GM18861 (cell line): ENCODE measurements around the gene DRICH1.
"Not testable (repeated sequence)": the region's sequence is repeated elsewhere in the genome, so short reads cannot be mapped to it uniquely, and the experiment has no call there.

ENCODE experiments used
- ATAC-seq: cut with Tn5 transposase; IDR thresholded peaks from one replicate; pipeline ENCODE4 v1.9.1; 2021; ENCODE audit not compliant: unreplicated experiment

DRICH1 gene

DNA sequence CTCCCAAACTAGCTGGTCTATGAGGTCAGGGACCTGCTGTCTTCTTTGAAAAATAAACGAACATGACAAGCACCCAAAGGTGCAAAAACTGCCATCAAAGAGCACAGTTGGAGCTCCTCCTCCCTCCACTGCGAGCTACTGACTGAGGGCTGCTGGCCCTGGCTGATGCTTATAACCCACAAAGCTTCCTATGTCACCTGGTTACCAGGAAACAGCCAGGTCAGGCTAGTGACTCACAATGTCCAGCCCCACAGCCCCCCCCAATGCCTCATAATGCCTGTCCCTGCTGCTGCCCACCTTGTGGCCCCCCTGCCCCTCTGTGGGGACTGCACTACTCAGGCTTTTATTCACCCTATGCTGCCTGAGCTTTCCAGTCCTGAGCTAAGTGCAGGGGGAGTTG is at the start of gene DRICH1:
Gene DRICH1 (minus strand): TSS at position 144 of the 400 bp plus-strand sequence. CDS start 298 bp downstream, outside the sequence.
- no peak for ATAC-seq

DNA sequence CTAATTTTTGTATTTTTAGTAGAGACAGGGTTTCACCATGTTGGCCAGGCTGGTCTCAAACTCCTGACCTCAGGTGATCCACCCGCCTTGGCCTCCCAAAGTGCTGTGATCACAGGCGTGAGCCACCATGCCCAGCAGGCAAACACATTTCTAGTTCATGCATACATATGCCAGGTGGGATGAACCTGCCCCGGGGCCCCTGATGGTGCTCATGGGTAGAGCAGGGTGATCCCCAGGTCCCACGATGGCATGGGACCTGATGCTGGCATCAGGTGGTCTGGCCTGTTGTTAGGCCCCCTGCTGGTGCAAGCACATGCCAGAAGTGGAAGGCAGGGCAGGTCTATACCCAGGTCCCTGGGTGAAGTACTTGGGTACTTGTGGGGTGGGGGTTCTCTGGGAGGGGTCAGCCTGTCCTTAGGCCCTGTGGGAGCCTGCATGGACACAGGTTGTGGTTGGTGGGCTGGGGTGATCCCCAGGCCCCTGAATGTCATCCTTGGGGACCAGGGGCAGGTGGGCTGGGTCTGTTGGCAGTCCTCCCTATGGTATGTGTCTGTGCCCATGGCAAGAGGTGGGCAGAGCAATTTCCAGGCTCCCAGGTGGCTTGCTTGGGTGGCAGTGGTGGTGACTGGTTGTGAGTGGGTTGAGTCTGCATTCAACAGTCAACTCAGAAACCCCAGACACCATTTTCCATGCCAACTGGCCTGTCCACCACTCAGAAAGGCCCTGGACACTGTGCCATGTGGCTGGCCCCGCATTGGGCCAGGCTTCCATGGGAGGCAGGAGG is 49.1 kb upstream of the DRICH1 start:
- no peak for ATAC-seq

GRCh38 chr22:23678133-23678532 is 46.0 kb upstream of the DRICH1 start:
- ATAC-seq = no peak

- no peak for ATAC-seq
Measured at GRCh38 chr22:23677701-23677995, 45.5 kb upstream of the DRICH1 start.

- ATAC-seq = not testable (repeated sequence)
Measured at GRCh38 chr22:23676841-23677700, 45.0 kb upstream of the DRICH1 start.

DNA sequence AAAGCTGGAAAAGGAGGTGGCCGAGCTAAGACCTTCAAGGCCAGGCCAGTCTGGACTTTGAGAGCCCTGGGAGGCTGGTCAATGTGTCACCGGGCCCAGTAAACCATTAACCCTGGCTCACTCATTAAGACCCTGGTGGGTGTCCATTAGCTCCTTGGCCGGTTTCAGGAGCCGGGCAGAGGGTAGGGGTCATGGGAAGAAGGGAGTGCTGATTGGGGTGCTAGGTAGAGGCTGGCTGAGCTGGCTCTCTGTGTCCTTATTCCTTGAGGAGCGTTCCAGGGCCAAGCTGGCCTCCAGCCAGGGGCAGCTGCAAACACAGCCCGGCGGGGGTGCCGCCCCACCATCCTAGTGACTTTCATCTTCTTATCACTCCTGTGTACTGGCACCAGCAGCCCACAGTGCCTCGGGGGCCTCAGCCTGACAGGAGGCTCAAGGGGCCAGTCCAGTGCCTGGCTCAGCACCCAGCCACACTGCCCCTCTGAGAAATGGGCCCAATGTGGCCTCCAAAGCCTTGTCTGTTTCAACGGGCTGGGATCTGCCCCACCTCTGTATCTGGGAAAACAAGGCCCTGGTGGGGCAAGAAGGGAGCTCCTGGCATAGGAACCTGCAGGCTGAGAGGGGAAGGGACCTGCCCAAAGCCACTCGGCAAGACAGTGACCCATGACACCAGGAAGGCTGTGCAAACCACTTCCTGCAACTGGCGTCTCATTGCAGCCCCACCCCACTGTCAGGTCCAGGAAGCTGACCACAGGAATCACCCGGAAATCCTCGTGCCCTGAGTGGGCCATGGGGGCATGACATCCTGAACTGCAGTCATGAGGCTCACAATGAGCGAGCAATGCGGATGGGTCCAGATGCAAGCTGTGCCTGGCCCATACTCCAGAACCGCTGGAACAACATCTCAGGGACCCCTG is 43.6 kb upstream of the DRICH1 start:
- no peak for ATAC-seq

DNA sequence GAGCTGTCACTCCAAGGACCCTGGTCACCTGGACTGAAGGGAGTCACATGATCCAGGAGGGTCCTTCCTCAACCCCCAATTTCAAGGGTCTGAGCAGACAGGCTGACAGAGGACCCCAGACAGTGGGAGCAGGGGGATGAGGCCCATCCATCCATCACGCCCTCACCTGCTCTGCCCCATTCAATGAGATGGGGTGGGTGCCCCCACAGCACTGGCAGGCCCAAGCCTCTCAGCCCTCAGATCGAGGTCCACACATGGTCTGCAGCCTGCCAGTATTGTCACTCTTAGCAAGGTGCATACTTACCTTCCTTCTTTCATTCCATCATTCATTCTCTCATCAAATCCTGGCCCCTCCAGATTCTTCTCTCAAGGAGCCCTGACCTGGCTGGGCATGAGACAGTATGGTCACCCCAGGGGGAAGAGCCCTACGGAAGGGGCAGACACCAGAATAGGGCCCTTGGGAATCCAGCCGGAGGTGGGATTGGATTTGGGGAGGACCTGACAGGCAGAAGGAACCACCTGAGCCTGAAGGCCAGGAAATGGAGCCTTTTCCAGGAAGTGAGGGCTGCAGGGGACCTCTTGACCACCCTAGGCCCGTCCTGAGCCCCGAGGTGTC is 42.9 kb upstream of the DRICH1 start:
- not testable (repeated sequence) for ATAC-seq

- no peak for ATAC-seq
Measured at GRCh38 chr22:23673826-23674690, 41.9 kb upstream of the DRICH1 start.

DNA sequence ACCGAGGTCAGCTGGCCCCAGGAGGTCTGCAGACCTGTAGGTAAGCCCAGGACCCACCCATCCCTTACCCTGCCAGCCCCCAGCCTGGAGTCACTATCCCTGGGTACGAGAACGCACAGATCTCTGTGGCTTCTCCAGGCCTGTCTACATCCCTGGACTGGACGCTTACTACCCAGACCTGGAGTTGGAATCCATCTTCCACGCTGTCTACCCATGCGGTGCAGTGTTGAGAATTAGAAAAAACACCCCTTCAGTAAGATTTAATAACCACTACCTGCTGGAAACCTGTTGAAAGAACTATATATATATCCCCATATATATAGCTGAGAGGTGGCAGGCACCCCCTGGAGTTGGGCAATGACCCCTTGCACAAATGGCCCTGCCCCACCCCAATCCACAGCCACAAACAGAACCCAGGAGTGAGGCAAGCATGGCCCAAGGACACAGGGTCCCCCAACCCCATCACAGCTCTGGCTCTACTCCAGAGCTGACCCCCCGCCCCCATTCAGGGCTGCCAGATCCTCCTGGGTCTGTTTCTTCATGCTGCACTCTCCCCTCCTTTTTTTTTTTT is 41.0 kb upstream of the DRICH1 start:
- no peak for ATAC-seq

DNA sequence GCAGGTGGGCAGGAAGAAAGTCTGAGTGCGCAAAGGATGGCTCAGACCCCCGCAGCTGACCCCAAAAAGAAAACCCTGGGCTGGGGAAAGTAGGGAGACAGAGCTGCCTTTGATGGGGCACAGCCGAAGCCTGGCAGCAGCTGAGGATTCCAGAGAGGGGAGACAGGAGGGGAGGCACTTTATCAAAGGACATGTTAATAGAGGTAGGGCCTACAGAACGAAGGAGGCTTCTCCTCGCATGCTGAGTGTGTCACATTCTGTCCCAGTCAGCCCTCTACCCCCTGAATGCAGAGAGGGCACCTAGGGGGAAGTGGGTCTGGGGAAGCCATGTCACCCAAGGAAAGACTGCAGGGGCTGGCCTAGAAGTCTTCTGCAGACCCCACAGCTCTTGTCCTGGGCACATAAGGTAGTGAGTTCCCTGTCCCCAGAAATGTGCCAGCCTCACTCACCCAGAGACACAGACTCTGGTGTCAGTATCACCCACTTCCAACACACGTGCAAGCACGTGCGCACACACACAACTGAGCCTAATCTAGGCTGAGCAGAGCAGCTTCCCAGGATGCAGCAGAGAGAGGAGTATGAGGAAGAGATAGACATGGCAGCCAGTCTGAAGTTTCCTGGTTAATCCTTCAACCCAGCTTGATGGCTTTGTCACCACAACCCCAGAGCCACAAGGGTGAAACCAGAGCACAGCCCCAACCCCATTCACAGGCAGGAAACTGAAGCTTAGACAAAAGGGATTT is 40.4 kb upstream of the DRICH1 start:
- ATAC-seq = not testable (repeated sequence)

GRCh38 chr22:23671387-23671786 is 39.3 kb upstream of the DRICH1 start:
- ATAC-seq = not testable (repeated sequence)

- no peak for ATAC-seq
Measured at GRCh38 chr22:23670378-23671295, 38.5 kb upstream of the DRICH1 start.

GRCh38 chr22:23660381-23660780 is 28.3 kb upstream of the DRICH1 start:
- ATAC-seq = not testable (repeated sequence)

DNA sequence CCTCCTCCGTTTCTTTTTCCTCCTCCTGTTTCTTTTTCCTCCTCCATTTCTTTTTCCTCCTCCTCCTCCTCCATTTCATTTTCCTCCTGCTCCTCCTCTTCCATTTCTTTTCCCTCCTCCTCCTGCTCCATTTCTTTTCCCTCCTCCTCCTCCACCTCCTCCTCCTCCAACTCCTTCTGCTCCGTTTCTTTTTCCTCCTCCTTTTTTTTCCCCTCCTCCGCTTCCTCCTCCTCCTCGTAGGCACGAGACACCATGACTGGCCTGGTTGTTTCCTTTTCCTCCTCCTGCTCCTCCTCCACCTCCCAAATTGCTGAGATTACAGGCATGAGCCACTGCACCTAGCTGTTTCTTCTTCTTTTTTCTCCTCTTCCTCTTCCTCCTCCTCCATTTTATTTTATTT is 25.6 kb upstream of the DRICH1 start:
- ATAC-seq = no peak

GRCh38 chr22:23655891-23656475 is 23.9 kb upstream of the DRICH1 start:
- ATAC-seq = no peak

GRCh38 chr22:23652711-23653110 is 20.6 kb upstream of the DRICH1 start:
- no peak for ATAC-seq

- no peak for ATAC-seq
Measured at GRCh38 chr22:23652286-23652685, 20.2 kb upstream of the DRICH1 start.
